ENCODE data around the gene ADAMTS2.

The ADAMTS2 gene

DNA sequence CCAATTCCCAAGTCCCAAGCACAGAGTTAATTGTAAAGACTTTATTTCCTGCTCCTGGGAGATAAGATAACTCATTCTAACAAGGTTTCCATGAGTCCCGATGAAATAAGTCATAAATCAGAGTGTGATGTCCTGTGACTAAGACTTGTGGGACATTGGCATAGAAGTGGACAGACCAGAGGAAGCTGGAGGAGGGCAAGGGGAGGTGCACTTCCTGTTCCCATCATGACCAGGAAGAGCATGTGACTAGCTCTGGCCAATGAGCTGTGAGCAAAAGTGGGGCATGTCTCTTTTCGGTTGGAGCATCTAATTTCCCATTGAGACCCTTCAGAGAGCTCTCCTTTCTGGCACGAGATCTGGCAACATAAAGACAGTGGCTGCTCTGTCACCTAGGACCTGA is 184.7 kb downstream of the ADAMTS2 start:
- no peak for DNase-seq (ENCODE audit: low spot score)

DNA sequence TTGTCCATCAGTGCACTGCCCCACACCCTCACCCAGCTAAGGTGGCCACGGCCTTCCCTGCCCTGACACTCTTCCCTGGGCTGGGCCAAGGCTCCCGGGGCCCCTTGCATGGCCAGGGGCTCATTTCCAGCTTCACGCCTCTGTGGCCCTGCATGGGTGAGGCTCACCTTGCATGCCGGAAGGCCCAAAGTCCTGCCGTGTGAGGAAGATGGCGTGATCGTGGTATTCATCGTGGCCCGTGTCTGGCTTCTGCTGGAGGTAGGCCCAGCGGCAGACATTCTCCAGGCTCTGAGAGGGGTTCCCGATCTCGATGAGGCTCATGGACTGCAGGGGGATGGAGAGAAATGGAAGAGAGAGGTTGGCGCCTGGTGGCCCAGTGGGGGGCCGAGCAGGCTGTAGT is 186.7 kb downstream of the ADAMTS2 start:
- DNase-seq (ENCODE audit: low spot score) = no peak

DNA sequence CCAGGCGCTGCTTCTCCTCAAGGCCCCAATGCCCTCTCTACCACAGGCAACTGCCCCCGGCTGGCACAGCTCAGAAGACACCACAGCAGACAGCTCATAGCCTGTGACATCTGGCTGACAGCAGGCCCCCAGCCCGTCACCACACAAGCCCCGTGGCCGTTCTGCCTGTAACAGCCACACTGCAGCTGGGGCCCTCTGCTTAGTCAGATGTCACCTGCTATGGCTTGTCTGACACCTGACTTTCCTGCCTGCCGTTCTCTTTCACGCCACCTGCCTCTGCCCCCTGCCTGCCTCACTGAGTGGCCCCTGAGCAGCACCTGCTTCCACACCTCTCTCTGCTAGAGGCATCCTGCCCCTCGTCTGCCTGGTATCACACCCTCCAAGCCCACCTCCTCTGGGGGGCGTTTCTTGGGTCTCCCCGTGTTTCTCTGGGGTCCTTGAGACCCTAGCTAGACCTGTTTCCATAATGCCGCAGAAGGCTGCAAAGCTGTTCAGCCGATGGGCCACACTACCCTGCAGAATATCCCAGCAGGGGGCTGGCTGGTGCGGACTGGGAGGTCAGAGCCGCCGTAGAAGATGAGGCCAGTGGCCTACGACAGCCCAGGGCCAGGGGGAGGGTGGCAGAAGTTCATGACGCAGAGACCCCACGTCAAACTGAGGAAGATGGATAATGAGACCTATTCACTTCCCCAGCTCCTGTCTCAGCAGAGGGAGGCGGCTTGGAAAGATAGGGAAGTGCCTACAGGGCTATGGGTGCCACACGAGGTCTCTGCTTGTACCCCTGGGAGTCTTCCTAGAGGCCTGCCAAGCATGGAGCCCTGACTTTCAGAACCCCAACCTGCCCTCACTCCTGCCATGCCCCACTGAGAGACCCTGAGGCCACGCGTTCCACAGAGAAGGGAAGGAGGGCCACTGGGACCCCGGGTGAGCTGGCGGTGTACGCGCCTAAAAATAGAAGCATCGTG is 190.0 kb downstream of the ADAMTS2 start:
- DNase-seq (ENCODE audit: low spot score) = no peak

DNA sequence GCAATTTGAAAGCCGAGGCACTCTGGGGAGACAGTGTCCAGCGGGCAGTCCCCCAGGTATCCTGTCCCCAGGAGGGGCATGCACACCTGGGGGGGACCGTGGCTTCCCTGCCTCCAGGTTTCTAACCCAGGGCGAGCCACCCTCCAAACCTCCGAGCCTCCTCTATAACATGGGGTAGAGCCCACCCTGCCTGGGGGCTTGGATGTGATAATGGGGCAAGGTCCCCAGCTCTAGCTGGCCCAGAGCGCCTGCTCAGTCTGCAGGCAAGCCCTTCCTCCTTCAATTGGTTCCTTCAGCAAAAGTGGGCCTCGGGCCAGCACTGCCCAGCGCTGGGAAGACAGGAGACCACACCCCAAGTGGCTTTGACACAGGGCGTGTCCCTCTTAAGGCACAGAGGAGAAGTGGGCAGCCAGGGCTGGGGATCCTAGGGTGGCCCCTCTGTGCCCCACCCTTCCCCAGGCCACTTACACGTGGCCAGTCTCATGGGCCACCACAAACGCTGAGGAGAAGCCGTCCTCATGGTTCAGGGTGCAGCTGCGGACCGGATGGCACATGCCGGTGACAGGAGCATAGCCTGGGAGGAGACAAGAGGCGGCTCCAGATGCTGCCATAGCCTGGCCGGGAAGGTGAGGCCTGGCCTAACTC is 190.8 kb downstream of the ADAMTS2 start:
- DNase-seq (ENCODE audit: low spot score) = no peak

DNA sequence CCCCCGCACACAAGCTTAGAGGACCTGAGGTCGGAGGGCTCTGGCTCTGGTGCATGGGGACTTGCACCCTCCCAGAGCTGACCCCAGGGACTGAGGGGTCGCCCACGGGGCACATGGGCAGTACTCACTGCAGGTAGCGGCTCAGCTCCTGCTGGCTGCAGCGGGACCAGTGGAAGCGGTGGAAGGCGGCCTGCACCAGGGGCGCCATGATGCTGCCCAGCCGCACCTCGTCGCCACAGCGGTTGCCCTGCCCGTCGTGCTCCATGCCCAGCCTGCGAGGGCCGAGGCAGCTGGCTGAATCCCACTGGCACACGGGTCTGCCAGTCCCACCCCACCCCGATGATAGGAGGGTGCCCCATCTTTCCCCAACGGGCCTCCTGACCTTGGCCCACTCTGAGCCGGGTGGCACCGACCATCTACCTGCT is 191.3 kb downstream of the ADAMTS2 start:
- no peak for DNase-seq (ENCODE audit: low spot score)

DNA sequence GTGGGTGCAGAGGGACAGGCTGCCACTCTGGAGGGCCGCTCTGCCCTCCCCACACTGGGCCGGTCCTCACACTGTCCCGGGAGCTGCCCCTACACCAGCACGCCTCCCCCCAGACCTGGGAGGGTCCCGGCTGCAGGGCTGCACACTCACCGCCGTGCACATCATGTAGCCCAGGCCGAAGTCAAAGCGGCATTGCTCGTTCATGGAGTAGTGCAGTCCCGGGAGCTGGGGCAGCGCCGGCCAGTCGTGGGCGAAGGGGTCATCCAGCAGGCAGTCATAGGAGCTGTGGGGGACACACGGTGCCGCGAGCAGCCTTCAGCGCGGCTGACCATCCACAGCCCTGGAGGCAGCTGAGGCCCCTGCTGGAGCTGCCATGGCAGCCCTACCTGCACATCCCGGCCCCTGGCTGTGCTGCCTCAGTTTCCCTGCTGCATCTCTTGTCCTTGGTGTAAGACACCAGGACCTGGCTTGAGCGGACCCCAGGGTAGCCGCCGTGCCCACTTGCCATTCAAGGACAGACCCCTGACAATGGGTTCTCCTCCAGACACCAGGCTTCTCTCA is 191.8 kb downstream of the ADAMTS2 start:
- no peak for DNase-seq (ENCODE audit: low spot score)

DNA sequence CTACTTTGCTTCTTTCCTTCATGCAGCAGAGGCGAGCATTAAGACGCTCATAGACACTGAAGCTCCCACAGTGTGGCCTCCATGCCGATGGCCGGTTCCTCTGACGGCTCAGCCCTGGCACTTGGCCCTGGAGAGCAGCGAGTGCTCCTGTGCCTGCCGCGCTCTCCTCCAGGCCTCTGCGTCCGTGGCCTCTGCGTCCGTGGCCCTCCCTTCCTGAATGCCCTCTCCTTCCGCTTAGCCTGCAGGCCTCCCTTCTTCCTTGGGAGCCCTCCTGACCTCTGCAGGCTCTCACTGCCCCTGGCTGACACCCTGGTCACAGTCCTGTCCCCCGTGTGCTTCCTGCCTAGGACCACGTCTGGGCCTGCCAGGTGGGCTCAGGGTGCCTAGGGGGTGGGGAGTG is 192.3 kb downstream of the ADAMTS2 start:
- no peak for DNase-seq (ENCODE audit: low spot score)

DNA sequence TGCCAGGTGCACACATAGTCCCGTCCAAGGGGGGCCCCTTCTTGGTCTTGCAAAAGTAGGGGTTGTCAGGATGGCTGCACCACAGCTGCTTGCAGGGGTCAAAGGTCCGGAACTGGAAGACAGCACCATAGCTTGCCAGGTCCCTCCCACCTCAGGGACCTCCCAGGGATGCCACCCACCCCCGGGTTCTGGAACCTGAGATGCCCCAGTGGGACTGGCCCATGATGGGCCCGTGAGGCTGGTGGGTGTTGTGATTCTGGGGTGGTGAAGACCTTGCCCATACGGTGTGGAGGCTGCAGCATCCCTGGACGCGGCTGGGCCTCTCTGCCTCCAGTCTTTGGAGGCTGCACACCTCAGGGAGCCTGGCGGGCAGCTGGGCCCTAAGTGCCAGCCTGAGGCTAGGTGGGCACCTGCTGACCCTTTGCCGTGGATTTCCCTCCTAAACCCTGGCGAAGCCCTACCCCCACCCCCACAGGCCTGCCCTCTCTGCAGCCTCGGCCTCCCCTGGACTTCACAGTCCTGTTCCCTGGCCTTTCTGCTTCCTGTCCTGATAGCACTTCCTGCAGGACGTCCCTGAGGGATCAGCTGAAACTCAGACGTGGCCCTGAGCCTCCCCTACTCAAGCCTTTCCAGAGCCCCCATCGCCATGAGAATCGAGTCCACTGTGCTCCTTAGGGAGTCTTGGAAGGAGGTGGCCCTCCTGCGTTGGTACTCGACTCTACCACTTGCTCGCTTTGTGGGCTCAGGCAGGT is 192.9 kb downstream of the ADAMTS2 start:
- no peak for DNase-seq (ENCODE audit: low spot score)

DNA sequence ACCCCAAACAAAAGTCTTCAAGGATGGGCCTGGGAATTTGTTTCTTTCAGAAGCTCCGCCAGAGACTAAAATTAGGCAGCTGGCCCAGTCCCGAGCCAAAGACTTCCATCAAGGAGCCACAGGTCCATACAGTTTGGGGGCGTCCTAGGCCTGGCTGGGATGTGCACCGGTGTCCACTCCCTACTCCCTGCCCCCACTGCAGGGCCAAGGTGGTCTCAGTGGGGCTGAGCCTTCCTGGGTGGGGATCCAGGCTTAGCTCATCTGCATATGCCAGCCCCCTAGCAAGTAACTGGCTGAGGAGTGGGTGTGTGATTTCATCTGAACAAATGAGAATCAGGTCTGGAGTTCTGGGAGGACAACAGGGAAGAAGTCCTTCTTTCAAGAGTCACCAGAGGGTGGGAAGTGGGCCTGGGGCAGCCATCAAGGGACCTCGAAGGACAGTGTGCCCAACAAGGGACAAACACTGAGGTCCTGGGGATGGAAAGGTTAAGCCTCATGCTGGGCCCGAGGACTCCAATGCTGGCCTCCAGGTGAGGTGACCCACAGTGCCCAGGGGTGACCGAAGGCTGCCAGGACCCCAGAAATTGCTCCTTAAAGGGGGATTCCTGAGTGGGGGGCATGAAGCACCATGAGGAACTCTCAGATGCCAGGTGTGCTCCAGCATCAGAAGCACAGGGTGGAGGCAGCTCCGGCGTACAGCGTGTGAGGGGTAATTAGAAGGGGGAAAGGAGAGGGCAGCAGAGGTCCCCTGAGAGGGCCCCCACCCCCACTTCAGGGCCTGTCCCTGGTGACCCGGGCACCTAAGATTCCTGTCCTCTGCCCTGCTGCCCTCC is 193.8 kb downstream of the ADAMTS2 start:
- DNase-seq (ENCODE audit: low spot score) = no peak

DNA sequence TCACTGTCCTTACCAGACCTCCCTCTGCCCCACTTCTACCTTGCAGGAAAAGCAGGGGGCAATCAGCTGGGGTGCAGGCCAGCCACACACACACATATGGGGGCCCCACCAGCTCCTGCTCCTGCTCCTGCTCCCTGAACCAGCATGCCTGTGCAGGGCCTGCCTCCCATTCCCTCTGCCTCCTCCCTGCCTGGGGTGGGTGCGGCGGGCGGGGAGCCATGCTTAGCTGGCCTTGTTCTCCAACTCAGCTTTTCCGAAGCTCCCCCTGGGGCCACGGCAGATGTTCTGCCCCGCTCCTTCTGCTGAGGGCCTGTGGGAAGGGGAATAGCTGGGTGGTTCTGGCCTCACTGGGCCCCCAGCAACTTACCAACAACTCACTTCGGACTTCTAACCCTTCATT is 195.2 kb downstream of the ADAMTS2 start:
- DNase-seq (ENCODE audit: low spot score) = no peak

DNA sequence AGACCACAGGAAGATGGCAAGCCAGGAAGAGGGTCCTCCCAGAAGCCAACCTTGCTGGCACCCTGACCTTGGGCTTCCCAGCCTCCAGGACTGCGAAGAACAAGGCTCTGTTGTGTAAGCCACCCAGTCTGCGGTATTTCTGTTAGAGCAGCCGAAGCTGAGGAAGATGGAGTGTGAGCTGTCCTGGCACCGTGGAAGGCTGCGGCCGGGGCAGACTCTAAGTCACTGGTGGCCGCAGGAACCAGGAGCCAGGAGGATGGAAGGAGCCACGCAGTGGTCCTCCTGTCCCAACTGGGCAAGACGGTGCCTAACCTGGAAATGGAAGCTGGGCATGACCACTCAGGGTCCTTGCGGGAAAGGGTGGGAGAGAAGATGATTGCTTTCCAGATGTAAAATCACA is 196.0 kb downstream of the ADAMTS2 start:
- DNase-seq (ENCODE audit: low spot score) = no peak

DNA sequence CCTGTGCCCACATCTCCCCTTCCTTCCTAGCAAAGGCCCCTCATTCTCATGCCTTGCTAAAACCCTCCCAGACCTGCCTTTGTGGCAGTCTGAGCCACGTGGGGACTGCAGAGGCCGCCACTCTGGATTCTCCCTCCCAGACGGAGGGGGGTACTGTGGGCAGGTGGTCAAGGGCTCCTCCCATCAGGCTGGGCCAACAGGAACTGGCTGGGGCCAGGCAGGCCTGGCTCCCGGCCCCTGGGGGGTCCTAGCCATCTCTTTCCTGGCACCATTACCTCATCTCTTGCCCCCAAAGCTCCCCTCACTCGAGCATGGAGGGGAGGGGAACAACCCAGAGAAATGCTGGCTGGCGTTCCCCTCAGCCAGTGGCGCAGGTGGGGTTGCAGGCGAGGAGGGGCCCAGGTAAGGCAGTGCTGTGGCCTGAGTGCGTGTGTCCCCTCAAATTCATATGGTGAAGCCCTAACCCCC is 196.5 kb downstream of the ADAMTS2 start:
- no peak for DNase-seq (ENCODE audit: low spot score)

DNA sequence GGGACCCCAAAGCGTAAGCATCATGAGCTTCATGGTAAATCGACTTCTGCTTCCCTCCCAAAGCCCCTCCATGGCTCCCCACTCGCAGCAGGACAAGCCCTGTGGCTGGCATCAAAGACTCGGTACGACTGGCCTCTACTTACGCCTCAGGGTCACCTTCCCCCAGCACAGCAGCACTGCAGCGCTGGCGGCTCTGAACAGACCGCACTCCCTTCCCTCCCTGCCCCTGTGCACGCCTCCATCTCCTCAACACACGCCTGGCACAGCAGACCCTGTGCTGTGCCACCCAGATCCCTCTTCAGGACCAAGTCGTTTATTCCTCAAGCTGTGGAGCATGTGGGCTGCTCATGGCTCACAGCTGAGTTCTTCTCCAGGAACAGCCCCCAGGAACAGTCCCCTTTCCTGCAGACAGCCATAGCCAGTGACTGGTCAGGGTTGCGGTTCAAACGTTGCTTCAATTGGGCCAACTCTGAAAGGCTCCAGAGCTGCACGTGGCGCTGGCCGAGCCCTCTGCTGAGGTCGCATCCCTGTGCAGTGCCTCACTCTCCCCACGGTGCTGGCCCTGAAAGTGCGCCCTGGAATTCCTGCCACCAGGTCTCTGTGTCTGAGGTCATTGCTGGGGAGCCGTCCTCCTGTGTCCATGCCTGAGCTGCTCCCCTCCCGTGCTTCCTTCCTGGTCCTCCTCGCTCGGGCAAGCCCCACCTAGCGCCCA is 197.1 kb downstream of the ADAMTS2 start:
- no peak for DNase-seq (ENCODE audit: low spot score)

DNA sequence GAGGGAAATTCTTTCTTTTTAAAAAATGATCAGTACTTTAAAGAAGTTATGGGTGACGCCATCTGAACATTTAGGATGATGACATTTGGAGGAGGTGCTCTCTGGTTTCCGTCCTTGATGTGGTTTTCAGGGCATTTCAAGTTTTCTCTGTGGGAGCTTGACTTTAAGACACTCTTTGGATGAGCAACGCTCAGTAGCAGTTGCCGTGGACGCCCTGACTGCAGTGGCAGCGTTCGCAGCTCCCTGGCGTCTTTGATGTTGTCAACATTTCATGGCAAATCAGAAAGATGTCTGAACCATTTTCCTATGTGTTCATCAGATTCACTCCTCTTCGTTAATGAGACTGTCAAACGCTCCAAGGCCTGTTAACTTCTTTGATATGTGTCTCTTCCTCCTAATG is 199.0 kb downstream of the ADAMTS2 start:
- DNase-seq (ENCODE audit: low spot score) = no peak

DNA sequence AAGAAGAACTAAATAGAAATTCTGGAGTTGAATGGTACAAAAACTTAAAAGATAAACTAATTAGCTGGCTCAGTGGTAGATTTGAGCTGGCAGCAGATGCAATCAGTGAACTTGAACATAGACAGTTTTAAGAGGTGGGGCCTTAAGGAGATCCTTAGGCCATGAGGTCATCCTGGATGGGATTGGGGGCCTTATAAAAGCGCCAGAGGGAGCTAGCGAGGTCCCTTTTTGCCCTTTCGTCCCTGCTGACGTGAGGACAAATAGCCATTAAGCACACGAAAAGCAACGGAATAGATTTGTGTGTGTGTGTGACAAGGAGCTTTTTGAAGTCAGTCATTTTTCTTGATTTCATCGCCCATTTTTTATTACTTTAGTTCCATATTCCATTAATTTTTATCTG is 201.8 kb downstream of the ADAMTS2 start:
- DNase-seq (ENCODE audit: low spot score) = no peak

DNA sequence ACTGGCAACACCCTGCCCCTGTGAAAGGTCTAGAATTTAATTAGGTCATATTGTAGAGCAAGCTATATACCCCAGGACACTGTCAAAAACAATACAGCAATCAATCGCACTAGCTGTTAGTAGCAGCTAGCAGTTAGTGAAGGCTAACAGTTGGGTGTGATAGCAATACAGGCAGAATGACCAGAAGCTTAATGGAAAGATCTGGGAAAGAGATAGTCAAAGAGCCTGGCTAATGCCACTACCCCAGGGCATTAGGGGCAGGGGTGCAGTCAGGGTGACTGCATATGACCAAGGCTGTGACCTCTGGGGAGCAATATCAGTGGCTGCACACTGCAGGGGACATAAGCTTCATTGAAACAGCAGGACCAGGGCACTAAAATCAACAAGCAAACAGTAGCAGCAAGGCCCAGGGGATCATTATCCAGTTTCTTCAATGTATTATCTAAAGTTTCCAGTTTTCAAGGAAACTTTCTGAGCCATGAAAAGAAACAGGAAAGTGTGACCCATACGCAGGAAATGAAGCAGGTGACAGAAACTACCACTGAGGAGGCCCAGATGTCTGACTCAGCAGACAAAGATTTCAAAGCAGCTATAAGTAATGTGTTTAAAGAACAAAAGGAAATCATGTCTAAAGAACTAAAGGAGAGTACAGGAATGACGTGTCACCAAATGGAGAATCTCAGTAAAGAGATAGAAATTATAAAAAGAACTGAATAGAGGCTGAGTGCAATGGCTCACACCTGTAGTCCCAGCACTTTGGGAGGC is 202.6 kb downstream of the ADAMTS2 start:
- DNase-seq (ENCODE audit: low spot score) = no peak

DNA sequence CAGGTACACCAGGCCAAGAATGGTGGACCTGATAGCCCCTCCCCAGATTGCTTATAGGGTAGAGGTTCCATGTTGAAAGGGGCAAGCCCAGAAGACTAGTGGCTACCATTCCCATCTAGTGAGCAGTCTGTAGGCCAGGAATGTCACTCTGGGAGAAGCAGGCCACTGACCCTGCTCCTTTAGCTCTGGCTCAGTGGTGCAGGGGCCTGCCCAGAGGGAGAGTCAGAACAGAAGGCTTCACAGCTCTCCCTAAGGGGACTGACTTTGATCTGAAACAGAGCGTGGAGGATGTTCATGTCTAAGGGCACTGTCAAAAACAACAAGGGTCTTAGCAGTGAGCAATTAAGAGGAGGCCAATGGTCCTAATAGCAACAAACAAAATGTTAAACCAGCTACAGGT is 203.4 kb downstream of the ADAMTS2 start:
- no peak for DNase-seq (ENCODE audit: low spot score)

DNA sequence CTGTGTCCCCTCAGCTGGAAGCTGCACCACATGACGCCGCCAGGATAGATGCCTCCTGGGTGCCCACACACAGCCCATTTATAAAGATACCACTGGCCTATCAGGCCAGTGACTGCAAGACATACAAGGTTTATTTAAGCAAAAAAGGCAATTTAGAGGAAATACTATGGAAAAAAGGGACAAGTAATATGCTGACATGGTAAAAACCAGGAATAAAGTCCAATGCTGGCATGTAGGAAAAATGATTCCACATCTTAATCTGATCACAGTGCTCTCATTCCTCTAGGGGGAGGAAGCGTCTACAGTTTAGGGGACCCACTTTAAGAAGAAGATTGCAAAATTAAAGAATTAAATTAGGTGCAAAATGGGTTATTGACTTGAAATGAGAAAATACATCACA is 205.0 kb downstream of the ADAMTS2 start:
- no peak for DNase-seq (ENCODE audit: low spot score)

DNA sequence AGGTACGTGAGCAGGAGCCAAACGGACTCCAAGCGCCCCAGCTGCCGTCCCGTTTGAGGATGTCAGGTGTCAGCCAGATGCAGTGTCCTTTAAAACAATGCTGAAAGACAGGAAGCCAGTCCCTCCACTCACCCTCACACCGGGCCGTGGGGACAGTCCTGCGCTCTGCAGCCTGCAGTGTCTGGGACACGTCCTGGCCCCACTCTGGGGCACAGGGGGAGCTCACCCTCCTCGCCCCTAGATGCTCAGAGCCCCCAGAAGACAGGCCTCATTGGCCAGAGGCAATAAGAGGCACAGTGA is 205.4 kb downstream of the ADAMTS2 start:
- DNase-seq (ENCODE audit: low spot score) = no peak

Measured in D341Med (cell line).